Iris pigment epithelial cell (primary cell): ENCODE measurements around the gene TBC1D20.
A peak's percentile ranks its signal among the peaks of the same experiment; 100 is the strongest.

Experiments
- DNase-seq: peaks from one replicate; pipeline ENCODE4 v3.0.0-alpha.2; 2011; ENCODE audit warnings: low read depth

TBC1D20 gene

DNA sequence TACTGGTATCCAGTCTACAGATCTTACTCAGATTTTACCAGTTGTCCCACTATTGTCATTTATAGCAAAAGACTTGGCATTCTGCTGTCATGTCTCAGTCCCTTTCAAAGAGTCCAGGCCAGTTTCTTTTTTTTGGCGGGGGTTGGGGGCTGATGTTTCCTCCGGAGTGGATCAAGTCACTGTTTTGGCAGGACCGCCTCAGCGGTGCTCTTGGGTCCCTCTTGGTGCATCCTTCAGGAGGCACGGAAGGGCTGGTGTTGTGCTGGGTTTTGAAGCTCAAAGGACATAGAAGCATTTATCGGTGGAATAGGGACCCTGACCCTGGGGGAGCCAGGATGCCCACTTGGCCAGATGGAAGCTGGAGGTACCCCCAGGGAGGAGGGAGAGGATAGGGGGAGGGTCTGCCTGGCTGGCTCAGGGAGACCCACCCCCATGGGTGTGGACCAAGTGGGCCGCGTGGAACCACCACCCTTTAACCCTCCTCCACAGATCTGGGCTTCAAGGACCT, 43.4 kb downstream of the TBC1D20 start:
- no peak for DNase-seq

DNA sequence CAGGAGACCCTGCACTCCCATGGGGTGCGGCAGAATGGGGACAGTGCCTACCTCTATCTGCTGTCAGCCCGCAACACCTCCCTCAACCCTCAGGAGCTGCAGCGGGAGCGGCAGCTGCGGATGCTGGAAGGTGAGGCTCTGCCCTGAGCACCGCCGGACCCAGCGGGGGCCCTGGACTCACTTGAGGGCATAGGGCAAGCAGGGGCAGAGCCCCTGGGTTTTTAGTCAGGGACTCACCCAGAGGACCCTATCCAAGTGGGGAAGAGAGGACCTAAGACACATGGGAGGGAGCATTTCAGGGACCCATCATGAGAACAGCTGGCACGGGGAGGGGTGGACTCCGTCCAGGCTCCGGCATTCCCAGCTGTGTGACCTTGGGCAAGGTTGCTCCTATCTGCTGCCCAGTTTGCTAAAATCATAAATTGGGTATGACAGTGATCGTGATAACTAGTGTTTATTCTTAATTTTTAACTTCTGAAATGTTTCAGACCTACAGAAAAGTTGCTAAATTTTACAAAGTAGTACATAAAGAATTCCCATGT, 44.5 kb downstream of the TBC1D20 start:
- DNase-seq = no peak

DNA sequence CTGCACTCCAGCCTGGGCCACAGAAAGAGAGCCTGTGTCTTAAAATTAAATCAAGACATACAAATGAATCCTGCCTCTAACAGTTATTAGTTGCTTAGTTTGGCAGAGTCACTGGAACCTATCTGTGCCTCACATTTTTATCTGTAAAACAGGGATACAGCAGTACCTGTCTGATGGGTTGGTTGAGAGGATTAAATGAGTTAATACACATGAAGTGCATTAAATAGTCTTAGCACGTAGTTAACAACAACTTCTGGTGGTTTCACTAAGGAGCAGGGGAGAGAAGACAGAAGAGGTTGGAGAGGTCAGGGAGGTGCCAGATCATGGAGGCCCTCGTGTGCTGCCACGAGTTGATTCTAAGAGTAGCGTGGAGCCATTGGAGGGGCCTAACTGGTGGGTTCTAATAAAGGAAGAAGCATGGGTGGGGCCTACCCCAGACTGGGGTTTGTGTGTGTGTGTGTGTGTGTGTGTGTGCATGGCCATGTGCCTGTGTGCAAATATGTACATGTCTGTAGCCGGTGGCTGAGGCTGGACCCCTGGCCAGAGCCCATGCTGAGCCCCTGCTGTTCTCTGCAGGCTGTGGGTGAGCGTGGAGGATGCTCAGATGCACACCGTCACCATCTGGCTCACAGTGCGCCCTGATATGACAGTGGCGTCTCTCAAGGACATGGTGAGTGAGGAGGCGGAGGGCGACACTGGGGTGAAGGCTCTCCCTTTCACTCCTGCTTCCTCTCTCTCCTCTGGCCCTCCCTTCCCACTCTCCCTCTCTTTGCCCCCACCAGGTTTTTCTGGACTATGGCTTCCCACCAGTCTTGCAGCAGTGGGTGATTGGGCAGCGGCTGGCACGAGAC, 45.2 kb downstream of the TBC1D20 start:
- DNase-seq = no peak

DNA sequence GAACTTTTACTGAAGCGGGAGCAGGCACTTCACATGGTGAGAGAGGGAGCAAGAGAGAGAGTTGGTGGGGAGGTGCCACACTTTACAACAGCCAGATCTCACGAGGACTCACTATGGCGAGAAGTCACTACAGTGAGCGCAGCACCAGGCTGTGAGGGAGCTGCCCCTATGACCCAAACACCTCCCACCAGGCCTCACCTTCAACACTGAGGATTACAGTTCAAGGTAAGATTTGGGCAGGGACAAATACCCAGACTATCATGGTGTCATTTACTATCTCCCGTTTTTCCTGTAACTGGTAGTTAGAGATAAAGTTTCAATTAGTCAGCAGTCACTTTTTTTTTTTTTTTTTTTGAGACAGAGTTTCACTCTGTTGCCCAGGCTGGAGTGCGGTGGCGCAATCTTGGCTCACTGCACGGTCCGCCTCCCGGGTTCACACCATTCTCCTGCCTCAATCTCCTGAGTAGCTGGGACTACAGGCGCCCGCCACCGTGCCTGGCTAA, 46.5 kb downstream of the TBC1D20 start:
- DNase-seq = no peak

DNA sequence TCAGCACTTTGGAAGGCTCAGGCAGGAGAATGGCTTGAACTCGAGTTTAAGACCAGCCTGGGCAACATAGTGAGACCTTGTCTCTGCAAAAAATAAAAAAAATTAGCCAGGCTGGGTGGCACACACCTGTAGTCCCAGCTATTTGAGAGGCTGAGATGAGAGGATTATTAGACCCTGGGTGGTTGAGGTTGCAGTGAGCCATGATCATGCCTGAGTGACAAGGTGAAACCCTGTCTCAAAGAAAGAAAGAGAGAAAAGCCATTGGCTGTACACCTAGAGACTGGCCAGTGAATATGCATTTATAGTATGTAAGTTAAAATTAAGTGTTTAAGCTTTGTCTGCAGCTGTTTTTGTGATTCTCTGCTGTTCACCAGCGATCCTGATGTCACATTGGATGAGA, 48.2 kb downstream of the TBC1D20 start:
- DNase-seq = no peak

DNA sequence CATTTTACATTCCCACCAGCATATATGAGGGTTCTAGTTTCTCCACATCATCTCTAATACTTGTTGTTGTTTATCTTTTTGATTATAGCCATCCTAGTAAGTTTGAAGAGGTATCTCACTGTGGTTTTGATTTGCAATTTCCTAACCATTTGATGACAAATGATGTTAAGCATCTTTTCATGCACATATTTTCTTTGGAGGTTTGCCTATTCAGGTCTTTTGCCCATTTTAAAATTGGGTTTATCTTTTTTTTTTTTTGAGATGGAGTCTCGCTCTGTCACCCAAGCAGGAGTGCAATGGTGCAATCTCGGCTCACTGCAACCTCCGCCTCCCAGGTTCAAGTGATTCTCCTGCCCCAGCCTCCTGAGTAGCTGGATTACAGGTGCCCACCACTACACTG, 50.3 kb downstream of the TBC1D20 start:
- DNase-seq = no peak

DNA sequence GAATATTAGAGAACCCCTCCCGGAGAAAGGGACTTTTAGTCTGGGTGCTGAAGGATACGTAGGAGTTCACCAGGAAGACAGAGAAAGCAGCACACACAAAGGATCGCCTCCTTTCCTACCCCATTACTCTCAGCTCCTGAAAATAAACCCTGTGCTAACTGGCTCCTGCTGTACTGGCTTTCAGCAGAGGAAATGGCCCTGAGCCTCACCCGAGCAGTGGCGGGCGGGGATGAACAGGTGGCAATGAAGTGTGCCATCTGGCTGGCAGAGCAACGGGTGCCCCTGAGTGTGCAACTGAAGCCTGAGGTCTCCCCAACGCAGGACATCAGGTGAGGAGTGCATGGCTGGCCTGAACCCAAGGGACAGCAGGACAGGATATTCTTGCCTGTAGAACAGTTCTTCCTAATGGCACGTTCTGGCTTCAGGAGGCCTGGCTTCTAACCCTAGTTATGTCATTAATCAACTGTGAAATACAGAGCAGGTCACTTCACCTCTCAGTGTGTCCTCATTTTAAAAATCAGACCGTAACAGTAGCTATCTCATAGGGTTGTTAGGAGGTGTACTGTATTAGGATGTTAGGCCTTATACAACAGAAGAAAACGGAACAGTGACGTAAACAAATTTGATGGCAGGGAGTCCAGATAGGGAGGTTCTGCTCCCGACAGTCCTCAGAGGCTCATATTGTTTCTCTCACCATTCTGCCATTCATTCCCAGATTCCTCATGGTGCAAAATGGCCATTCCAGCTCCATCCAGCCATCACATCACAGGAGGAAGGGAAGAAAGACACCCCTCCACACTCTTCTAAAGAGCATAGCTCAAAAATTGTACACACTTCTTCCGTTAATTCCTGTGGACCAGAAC, 52.4 kb downstream of the TBC1D20 start:
- DNase-seq = no peak

DNA sequence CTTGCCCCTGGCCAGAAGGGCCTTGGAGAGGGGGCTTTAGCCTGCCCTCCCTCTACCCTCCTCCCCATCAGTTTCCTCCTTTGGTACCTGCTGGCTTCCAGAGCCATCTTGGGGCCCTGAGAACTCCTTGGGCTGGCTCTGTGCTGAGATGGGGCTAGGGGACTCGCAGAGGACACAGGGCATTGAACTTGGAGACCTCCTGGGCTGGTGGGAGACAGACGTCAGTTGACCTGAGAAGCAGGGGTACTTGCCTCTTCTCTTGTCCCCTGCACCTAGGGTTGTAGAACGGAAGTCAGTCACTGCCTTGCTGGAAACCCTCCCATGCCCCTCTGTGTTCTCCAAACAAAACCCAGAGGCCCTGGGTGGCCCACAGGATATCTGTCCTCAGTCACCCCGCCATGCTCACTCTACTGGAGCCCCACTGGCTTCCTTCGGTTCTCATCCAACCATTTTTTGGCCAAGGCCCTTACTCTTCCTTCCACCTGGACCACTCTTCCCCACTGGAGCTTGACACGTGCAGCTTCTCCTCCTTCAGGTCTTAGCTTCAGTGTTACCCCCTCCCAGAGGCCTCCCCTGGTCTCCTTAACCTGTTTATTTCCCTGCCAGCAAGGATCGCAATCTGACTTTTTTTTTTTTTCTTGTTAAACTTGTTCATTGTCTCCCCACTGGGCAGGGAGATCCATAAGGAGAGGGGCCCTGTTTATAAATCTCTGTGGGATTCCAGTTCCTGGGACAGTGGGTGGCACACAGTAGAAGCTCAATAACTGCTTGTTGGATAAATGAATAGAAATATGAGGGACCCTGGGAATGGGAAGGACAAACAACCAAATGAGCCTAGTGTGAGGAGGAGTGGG, 53.3 kb downstream of the TBC1D20 start:
- no peak for DNase-seq

DNA sequence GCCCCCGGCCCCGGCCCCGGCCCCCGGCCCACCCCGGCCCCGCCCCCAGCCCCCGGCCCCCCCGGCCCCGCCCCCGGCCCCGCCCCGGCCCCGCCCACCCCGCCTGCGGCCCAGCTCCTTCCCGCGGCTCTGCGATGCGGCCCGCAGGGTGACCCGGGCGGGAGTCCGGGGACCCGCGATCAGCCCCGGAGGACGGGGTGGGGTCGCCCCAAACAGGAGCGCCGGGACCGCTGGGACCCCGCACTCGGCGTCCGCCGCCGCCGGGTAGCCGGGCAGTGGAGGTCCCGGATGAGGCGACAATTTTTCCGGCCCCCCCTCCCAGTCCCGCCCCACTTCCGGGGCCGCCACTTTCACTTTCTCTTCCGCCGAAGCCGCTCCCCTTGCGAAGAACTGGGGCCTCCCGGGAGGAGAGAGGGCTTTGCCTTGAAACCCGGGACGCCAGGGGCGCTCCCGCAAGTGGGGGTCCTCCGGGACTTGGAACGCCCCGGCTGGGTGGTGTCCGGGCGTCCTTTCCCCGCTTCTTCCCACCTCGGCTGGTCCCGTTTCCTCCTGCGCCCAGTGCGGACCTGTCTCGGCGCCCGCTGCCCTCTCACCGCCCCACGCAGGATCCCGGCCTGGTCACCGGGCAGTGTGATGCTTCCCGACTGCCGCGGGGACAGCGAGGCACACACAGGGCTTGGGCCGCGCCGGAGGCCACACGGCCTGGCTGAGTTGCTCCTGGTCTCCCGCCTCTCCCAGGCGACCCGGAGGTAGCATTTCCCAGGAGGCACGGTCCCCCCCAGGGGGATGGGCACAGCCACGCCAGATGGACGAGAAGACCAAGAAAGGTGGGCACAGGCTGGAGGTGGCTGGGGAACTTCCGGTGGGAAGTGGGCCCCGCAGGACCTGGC, 54.1 kb downstream of the TBC1D20 start, which contains the start of gene RBCK1:
Gene RBCK1, plus strand, starts transcription at position 347 of the 890 bp plus-strand sequence. Its CDS starts 459 bp downstream, at position 806.
- peak; percentile 82 for DNase-seq

DNA sequence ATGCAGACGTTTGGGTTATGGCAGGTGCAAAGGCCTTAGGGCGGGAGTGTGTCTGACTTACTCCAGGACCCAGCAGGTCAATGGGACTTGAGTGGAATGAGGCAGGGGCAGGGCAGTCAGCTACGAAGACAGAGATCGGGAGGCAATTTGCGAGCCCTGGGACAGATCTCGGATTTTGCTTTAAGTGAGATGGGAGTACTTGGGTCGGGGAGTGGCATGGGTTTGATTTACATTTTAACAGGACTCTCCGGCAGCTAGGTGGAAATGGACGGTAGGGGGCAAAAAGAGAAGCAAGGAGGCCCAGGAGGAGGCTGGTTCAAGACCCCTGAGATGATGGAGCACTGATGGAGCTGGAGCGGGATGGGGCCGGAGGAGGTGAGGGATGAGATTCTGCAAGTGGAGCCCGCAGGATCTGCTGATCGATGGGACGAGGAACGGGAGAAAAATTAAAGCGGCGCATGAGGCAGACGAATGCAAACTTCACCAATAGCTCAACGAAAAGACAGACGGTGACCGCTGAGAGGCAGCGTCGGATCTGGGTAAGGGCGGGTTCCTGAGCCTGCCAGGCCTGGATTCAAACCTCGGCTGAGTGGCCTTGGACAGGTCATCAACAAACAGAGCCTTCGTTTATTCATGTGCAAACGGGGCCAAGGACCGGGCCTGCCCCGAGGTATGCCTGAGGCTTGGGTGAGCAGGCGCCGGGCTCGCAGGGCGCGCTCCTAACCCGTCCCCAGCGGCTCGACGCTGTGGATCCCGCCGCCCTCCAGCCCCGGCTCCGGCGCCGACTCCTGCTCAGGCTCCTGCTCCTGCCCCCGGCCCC, 55.0 kb downstream of the TBC1D20 start:
- DNase-seq = peak; percentile 79

DNA sequence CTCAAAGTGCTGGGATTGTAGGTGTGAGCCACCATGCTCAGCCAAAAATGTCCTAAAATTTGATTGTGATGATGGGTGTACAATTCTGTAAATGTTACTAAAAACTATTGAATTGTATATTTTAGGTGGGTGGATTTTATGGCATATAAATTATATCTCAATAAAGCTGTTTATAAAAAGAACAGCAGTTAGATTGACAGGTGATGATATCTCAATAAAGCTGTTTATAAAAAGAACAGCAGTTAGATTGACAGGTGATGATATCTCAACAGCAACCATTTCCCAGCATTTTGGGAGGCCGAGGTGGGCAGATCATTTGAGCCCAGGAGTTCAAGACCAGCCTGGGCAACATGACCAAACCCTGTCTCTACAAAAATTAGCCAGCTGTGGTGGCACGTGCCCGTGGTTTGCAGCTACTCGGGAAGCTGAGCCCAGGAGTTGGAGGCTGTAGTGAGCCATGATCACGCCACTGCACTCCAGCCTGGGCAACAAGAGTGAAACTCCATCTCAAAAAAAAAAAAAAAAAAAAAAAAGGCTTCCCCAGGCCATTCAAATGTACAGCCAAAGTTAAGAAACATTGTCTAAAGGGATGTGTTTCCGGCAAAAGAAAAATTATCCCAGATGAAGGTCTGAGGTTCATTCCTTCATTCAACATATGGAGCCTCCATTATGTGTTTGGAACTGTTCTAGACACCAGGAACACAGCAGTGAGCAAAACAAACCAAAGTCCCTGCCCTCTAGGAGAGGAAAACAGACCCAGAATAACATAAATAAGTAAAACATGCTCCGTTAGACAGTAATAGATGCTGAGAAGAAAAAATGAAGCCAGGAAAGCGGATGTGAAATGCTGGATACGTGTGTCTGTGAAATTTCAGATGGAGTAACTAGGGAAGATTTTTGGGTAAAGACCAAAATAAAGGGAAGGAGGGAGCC, 55.9 kb downstream of the TBC1D20 start:
- DNase-seq = no peak

DNA sequence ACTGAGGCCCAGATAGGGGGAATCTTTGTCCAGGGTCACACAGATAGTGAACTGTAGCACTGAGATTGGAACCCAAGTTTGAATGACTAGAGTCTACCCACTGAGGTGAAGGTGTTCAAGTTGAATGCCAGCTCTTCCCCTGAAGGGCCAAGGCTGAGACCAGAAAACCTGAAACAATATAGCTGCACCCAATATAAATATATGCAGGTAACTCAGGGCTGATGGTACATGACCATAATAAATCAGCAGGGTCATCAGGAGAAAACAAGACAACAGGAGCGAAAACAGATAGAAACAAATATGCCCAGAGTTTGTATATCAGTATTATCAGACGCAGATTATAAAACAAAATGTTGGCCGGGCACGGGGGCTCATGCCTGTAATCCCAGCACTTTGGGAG, 58.2 kb downstream of the TBC1D20 start:
- DNase-seq = no peak

DNA sequence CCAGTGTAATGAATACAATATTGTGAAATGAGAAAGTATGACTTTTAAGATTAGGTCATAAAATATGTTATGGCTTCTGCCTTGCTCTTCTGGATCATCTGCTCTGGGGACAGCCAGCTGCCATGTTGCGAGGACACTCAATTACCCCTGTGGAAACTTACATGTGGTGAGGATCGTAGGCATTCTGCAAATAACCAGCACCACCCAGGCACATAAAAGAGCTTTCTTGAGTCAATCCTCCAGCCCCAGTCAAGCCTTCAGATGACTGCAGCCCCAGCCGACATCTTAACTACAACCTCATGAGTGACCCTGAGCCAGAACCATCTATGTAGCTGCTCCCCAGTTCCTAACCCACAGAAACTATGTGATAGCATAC, 58.8 kb downstream of the TBC1D20 start:
- DNase-seq = no peak

DNA sequence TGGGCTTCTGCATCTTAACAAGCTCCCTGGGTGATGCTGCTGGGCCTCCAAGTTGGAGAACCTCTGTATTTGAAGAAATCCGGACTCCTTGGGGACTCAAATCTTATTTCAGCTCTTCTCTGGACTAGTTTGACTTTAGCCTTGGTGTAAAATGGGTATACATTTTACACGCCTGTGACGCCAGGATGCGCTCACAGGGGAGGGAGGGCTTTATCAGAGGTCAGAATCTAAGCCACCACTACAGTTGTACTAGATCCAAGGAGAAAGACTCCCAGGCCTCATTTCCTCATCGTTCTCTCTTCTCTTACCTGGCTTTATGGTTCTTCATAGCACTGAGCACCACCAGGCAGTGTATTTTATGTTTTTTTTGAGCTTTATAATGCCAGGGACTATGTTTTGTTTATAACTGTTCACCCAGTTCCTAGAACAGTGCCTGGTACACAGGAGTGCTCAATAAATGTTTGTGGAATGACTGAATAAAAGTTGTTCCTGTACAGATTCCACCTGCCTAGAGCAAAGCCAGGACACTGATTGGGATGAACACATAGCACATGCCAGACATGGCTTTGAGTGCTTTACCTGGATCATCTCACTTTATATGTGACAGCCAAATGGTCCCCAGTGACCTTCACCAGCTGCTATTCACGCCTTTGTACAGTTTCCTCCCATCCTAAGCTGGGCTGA, 59.3 kb downstream of the TBC1D20 start:
- no peak for DNase-seq

DNA sequence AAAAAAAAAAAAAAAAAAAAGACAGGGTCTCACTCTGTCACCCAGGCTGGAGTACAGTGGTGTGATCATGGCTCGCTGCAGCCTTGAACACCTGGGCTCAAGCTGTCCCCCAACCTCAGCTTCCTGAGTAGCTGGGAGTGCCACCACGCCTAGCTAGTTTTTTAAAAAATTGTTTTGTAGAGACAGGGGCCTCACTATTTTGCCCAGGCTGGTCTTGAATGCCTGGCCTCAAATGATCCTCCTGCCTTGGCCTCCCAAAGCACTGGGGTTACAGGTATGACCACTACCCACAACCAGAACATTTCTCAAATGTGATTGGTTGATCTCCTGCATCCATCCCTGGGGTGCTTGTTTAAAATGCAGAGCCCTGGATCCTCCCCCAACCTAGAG, 59.8 kb downstream of the TBC1D20 start:
- DNase-seq = no peak

DNA sequence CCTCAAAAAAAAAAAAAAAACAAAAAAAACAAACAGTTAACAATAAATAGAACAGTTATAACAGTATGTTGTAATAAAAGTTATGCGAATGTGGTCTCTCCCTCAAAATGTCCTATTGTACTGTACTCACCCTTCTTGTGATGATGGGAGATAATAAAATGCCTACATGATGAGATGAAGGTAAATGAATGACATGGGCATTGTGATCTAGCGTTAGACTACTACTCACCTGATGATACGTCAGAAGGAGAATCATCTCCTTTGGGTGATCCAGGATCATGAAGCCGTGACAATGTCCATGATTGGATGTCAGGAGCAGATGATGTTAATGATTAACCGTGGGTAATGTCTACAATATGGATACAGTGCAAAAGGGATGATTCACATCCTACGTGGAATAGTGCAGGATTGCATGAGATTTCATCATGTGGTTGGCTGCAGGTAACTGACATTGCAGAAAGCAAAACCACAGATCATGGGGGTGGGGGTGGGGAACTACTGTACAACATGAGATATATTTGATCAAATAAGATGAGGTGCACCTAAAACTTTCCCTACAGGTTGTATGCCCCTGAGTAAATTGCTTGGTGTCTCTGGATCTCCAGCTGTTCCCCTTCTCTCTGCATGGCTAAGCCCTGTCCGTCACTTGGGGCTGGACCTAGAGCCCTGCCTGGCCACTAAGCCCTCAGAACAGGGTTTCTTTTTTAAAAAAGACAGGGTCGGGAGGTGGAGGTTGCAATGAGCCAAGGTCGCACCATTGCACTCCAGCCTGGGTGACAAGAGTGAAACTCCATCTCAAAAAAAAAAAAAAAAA, 60.4 kb downstream of the TBC1D20 start:
- peak; percentile 55 for DNase-seq
